ENCODE data around the gene HOXC9. TPM values are rescaled to one million over a fixed set of nuclear protein-coding genes. Genes with fewer than 3 reads are reported as not detected.
"Not testable (repeated sequence)": the region's sequence is repeated elsewhere in the genome, so short reads cannot be mapped to it uniquely, and the experiment has no call there.

HOXC9 gene
- total RNA-seq, 1 donor from 2014 or later = 1.2 TPM

GRCh38 chr12:54040648-54041047, 40.7 kb downstream of the HOXC9 start:
- H3K36me3 ChIP-seq = no peaks in the 10 kb centered on the region
- H3K9me3 ChIP-seq = no peaks in the 10 kb centered on the region
- H3K4me3 ChIP-seq = no peak overlapping the region
- no peaks in the 10 kb centered on the region for H3K27me3 ChIP-seq
- H3K4me1 ChIP-seq = no peaks in the 10 kb centered on the region
- no peak overlapping the region for H3K27ac ChIP-seq
- DNase-seq (ENCODE audit: low spot score in 2 of 2) = no peak
- TF ChIP-seq CTCF (IDR thresholded peaks at IDR 0.05) = no peak
- intact Hi-C loops (cut with DNase I) = no loop called here

DNA sequence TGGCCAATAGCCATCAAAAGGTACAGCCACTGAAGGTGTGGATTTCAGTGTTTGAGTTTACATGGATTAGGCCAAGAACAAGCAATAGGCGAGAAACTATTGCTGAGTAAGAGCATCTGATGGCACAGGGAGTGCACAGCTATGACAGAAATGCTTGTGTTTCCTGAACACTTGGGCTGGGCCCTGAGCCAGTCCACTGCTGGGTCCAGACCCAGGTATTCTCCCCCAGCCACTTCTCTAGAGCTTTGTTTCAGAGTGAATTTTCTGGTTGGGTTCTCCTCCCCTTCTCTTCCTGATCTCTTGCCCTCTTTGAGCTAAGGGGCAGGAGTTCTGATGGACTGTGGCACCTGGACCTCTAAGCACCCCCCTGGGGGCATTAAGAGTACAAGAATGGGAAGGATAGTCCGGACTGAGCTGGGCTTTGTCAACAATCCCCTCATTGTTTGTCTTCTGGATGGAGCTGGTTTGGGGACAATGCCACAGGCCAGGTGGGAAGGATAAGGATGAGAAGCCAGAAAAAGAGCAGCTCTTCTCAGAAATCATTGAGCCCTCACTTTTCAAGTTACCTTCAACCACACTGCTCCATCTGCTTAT, 41.2 kb downstream of the HOXC9 start:
- Histone ChIP-seq H3K27me3 (no peaks in the 10 kb centered on the region), H3K4me3 (no peak overlapping the region), H3K4me1 (no peaks in the 10 kb centered on the region), H3K27ac (no peak overlapping the region), H3K9me3 (no peaks in the 10 kb centered on the region), H3K36me3 (no peaks in the 10 kb centered on the region)
- no peak for TF ChIP-seq CTCF (IDR thresholded peaks at IDR 0.05)
- DNase-seq (ENCODE audit: low spot score in 2 of 2) = no peak
- intact Hi-C loops (cut with DNase I) = no loop called here

GRCh38 chr12:54042033-54042432, 42.1 kb downstream of the HOXC9 start:
- H3K27me3 ChIP-seq; H3K9me3 ChIP-seq; intact Hi-C loops (cut with DNase I); H3K4me1 ChIP-seq; H3K4me3 ChIP-seq; H3K36me3 ChIP-seq; H3K27ac ChIP-seq; DNase-seq (ENCODE audit: low spot score in 2 of 2): not testable (repeated sequence)

DNA sequence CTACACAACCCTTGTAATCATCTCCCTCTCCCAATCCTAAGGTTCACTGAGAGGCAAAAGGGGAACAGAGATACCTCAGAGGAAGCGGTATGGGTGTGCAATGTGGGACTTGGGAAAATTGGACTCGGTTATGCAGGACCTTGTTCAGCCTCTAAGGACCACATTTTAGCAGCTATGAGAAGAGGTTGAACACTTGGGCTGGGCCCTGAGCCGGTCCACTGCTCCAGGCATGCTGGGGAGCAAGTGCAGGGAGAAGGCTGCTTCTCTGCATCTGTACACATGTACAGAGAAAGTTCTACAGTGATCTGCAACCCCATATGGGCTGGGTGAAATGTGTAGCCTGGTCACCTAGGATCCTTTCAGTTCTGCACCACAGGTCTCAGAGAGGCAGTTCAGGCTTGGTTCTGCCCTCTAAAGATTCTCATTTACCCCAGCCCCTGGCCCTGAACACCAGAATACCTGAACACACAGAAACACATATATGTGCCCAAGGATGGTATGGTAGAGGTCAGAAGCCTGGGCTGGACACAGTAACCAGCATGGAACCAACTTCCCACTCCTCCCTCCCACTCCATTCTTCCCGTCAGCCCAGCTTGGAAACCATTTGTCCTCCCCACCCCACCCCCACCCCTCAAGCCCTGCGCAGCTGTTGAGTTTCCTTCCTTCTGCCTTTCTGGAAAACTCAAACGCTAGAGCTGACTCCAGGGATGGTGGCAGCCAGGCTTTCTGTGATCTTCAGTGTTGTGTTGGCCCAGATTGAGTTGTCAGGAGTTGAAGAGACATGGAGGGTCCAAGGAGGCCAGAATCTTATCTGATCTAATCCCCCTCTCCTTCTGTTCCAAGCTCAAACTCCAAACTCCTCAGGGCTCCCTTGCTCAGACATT, 43.3 kb downstream of the HOXC9 start:
- Histone ChIP-seq H3K27ac (no peak overlapping the region), H3K36me3 (no peaks in the 10 kb centered on the region), H3K4me1 (no peaks in the 10 kb centered on the region), H3K27me3 (no peaks in the 10 kb centered on the region), H3K9me3 (no peaks in the 10 kb centered on the region), H3K4me3 (no peak overlapping the region)
- DNase-seq (ENCODE audit: low spot score in 2 of 2) = no peak
- intact Hi-C loops (cut with DNase I) = no loop called here
- TF ChIP-seq CTCF (IDR thresholded peaks at IDR 0.05) = no peak

DNA sequence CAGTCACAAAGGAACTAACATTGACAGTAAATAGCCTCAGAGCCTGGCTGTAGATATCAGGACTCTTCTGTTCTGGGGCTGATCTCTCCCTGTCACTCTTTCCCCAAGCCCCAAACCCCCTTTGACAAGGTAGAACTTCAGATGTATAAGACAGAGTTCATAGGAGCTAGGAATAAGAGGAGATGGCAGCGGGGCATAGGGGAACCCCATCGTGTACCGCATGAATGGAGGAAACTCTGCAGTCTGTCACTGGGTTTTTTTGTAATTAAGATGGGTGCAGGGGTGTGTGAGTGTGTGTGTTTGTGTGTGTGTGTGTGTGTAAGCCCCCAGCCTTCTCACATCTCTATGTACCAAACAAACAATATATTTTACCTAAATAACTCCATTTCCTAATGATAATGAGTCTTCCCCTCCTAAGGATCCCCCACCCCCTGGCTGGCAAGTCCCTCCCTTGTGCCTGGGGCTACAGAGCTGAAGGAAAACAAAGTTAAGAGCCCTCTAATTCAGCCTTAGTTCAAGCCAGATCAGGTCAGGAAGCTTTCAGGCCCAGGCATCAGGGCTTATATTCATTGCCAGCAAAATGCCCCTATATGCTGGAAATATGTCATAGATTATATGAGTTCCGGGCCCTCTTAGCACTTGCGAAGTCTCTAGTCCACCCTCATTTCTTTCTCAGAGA, 44.6 kb downstream of the HOXC9 start:
- TF ChIP-seq CTCF (IDR thresholded peaks at IDR 0.05) = no peak
- no peaks in the 10 kb centered on the region for H3K4me1 ChIP-seq
- no peaks in the 10 kb centered on the region for H3K9me3 ChIP-seq
- H3K36me3 ChIP-seq = no peaks in the 10 kb centered on the region
- no peak for DNase-seq (ENCODE audit: low spot score in 2 of 2)
- intact Hi-C loops (cut with DNase I) = no loop called here
- H3K4me3 ChIP-seq = no peak overlapping the region
- no peak overlapping the region for H3K27ac ChIP-seq
- H3K27me3 ChIP-seq = no peaks in the 10 kb centered on the region

DNA sequence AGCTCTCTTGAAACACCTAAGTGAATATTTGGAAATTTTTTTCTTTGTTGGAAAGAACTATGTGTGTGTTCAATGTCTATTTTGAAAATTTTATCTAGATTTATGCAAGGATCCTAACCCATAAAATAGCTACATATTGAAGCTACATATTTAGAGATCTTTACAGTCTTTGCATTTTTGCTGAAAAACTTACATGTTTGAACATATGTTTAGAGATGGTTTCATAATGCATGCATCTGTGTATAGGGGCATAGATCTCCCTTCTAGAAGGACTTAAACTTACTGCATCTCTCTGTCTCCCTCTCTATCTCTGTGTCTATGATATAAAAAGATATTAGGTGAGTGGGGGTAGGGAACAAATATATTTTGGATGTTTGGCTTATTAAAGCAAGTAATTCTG, 45.4 kb downstream of the HOXC9 start:
- H3K36me3 ChIP-seq = no peaks in the 10 kb centered on the region
- no peak for DNase-seq (ENCODE audit: low spot score in 2 of 2)
- no peak for TF ChIP-seq CTCF (IDR thresholded peaks at IDR 0.05)
- H3K9me3 ChIP-seq = no peaks in the 10 kb centered on the region
- intact Hi-C loops (cut with DNase I) = no loop called here
- H3K4me1 ChIP-seq = no peaks in the 10 kb centered on the region
- H3K27me3 ChIP-seq = no peaks in the 10 kb centered on the region
- H3K27ac ChIP-seq = no peak overlapping the region
- no peak overlapping the region for H3K4me3 ChIP-seq
